ENCODE measurements around the gene SGSH.

SGSH gene

GRCh38 chr17:80220054-80220735 lies at the start of gene SGSH, which contains the start of gene SLC26A11:
Gene SGSH, minus strand, starts transcription at chr17:80220333. Its CDS starts 20 bp downstream, at chr17:80220313.
Gene SLC26A11, plus strand, starts transcription at chr17:80220427. Its CDS starts 1,134 bp downstream, at chr17:80221561.
- TF ChIP-seq CTCF (IDR thresholded peaks at IDR 0.05; ENCODE audit: low read depth, low read length) = peak; percentile 33; the same call in 1 of the 2 replicates
- Histone ChIP-seq H3K27me3 (ENCODE audit: insufficient read depth, low read depth, severe bottlenecking) (no peaks in the 10 kb centered on the region), H3K36me3 (peaks cover 24% of the 10 kb centered on the region), H3K4me3 (ENCODE audit: low read depth, low read length) (peak within 1 kb of the TSS; percentile 82), H3K27ac (peak within 1 kb of the TSS; percentile 79), H3K9me3 (ENCODE audit: severe bottlenecking) (no peaks in the 10 kb centered on the region)
- peak; percentile 94 for DNase-seq

GRCh38 chr17:80269405-80269807 lies 49.3 kb upstream of the SGSH start:
- Histone ChIP-seq H3K4me3 (ENCODE audit: low read depth, low read length) (no peak overlapping the region), H3K36me3 (peaks cover 35% of the 10 kb centered on the region), H3K27me3 (ENCODE audit: insufficient read depth, low read depth, severe bottlenecking) (no peaks in the 10 kb centered on the region), H3K9me3 (ENCODE audit: severe bottlenecking) (peaks cover 7% of the 10 kb centered on the region), H3K27ac (peak overlapping the region; percentile 76)
- no peak for DNase-seq
- no peak for TF ChIP-seq CTCF (IDR thresholded peaks at IDR 0.05; ENCODE audit: low read depth, low read length)

DNA sequence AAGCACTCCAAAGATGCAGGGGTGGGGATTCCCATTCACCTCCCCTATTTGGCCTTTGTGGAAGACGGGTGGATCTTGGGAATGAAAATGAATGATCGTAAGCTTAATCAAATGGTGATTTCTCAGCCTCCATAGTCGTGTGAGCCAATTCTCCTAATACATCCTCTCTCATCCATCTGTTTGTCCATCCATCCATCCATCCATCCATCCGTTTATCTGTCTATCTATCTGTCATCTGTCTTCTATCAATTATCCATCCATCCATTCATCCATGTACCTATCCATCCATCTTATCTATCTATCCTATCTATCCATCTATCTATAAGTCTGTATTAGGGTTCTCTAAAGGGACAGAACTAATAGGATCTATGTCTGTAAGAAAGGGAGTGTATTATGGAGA lies 48.3 kb upstream of the SGSH start:
- H3K27ac ChIP-seq = no peak overlapping the region
- H3K27me3 ChIP-seq (ENCODE audit: insufficient read depth, low read depth, severe bottlenecking) = no peaks in the 10 kb centered on the region
- H3K9me3 ChIP-seq (ENCODE audit: severe bottlenecking) = peaks cover 7% of the 10 kb centered on the region
- H3K36me3 ChIP-seq = peaks cover 32% of the 10 kb centered on the region
- H3K4me3 ChIP-seq (ENCODE audit: low read depth, low read length) = no peak overlapping the region
- DNase-seq = no peak
- no peak for TF ChIP-seq CTCF (IDR thresholded peaks at IDR 0.05; ENCODE audit: low read depth, low read length)

DNA sequence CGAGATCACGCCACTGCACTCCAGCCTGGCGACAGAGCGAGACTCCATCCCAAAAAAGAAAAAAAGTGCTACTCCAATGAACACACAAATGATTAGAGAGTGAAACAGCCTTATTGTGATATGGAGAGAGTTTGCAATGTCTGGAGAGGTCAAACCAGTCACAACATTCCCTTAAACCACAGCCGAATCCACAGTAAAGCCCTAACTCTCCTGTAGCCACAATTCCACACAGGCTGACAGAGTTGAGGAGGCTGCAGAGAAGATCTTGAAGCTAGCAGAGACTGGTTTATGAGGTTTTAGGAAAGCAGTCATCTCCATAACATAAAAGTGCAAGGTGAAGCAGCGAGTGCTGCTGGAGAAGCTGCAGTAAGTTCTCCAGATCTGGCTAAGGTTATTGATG lies 47.3 kb upstream of the SGSH start:
- no peak for TF ChIP-seq CTCF (IDR thresholded peaks at IDR 0.05; ENCODE audit: low read depth, low read length)
- no peak for DNase-seq
- Histone ChIP-seq H3K27me3 (ENCODE audit: insufficient read depth, low read depth, severe bottlenecking) (no peaks in the 10 kb centered on the region), H3K9me3 (ENCODE audit: severe bottlenecking) (peaks cover 7% of the 10 kb centered on the region), H3K4me3 (ENCODE audit: low read depth, low read length) (no peak overlapping the region), H3K27ac (no peak overlapping the region), H3K36me3 (peaks cover 32% of the 10 kb centered on the region)

DNA sequence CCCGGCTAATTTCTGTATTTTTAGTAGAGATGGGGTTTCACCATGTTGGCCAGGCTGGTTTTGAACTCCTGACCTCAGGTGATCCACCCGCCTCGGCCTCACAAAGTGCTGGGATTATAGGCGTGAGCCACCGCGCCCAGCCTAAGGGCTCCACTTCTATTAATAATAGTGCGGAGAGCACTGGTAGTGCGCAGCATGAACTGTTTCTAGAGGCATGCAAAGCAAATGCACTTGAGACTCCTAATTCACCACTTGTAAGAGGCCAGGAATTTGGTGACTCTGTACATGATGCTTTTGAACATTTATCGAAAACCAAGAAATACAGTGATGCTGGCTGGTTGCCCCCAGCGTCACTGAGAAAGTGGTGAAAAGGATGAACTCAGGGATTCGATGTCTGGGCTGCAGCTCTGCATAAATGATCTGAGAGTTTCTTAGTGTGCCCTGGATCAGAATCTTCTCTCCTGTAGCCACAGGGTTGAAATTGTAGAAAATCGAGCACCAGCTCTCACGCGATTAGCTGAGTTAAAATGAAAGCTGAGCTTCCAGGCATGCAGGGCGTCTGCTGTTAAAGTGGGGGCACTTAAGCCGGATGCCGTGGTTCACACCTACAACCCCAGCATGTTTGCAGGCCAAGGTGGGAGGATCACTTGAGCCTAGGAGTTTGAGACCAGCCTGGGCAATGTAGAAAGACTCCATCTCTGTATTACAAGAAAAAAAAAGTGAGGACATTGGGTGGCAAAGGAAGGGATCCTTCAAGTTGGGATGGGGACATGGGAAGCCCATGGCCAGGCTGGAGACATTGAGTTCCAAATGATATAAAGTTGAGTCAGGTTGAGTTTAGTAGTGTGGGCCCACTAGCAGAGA lies 45.3 kb upstream of the SGSH start:
- H3K9me3 ChIP-seq (ENCODE audit: severe bottlenecking) = no peaks in the 10 kb centered on the region
- H3K27me3 ChIP-seq (ENCODE audit: insufficient read depth, low read depth, severe bottlenecking) = no peaks in the 10 kb centered on the region
- no peak overlapping the region for H3K4me3 ChIP-seq (ENCODE audit: low read depth, low read length)
- H3K27ac ChIP-seq = no peak overlapping the region
- DNase-seq = no peak
- no peak for TF ChIP-seq CTCF (IDR thresholded peaks at IDR 0.05; ENCODE audit: low read depth, low read length)
- peaks cover 36% of the 10 kb centered on the region for H3K36me3 ChIP-seq
